ENCODE data around the gene C5orf63. TPM values are rescaled to one million over a fixed set of nuclear protein-coding genes. Genes with fewer than 3 reads are reported as not detected.

Gene C5orf63
- total and polyA plus RNA-seq, 2 of the 13 experiments (the other 11 are each of a cell fraction or from before 2014, with no cell fraction given): 7.9 to 8.8 TPM

DNA sequence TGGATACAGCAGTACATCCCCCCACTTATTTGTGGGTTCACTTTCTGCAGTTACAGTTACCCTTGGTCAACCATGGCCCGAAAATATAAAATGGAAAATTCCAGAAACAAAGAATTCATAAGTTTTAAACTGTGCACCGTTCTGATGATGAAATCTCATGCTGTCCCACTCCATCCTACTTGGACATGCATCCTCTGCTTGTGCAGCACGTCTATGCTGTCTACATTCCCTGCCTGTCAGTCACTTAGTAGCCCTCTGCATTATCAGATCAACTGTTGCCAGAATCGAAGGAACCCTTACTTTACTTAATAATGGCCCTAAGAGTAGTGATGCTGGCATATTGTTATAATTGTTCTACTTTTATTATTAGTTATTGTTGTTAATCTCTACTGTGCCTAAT lies 57.6 kb downstream of the C5orf63 start:
- CTCF ChIA-PET (ENCODE audit: low intra/inter-chr PET ratio, low total read pairs): no interaction called here
- in situ Hi-C loops (cut with HindIII; ENCODE audit: extremely low pct_ligation_motif_present, low pct_unique_long_range_greater_than_20kb) (no loop called here), intact Hi-C loops (cut with micrococcal nuclease; ENCODE audit: unreplicated experiment) (no loop called here)
- Histone ChIP-seq H3K4me1 (ENCODE audit: insufficient read depth, low read length) (no peaks in the 10 kb centered on the region), H3K4me2 (ENCODE audit: low read depth, low read length) (no peak overlapping the region), H3K79me2 (ENCODE audit: insufficient read depth, low read length) (no peaks in the 10 kb centered on the region), H3K27me3 (ENCODE audit: control insufficient read depth in 1 of 2, insufficient read depth in 2 of 2, low read length in 2 of 2) (no peaks in the 10 kb centered on the region), H3K9ac (ENCODE audit: insufficient read depth, low read depth, low read length) (no peak overlapping the region), H3K36me3 (replicated peaks in 1 of 2; ENCODE audit: control insufficient read depth in 1 of 2, insufficient read depth in 2 of 2, low read length in 2 of 2) (no peaks in the 10 kb centered on the region), H3K27ac (ENCODE audit: extremely low read length, insufficient read depth, low read length) (no peak overlapping the region), H2AFZ (ENCODE audit: low read length) (no peak overlapping the region), H3K9me3 (ENCODE audit: low read length) (no peaks in the 10 kb centered on the region), H4K20me1 (ENCODE audit: insufficient read depth, low read length) (no peaks in the 10 kb centered on the region), H3K4me3 (replicated peaks in 1 of 3; ENCODE audit: insufficient read depth in 1 of 3, low read depth in 2 of 3, low read length in 3 of 3) (no peak overlapping the region)
- TF ChIP-seq GTF2F1 (IDR thresholded peaks at IDR 0.05; ENCODE audit: low read length) (no peak), SKI (IDR thresholded peaks at IDR 0.05; ENCODE audit: partially characterized antibody) (no peak), KDM4B (CRISPR knock-in tag; IDR thresholded peaks at IDR 0.05) (no peak), PHF21A (CRISPR knock-in tag; IDR thresholded peaks at IDR 0.05) (no peak), NRL (CRISPR knock-in tag; IDR thresholded peaks at IDR 0.05; ENCODE audit: borderline replicate concordance) (no peak), ESRRA (CRISPR knock-in tag; IDR thresholded peaks at IDR 0.05; ENCODE audit: low read depth) (no peak), AGO1 (IDR thresholded peaks at IDR 0.05; ENCODE audit: low read depth, low read length, poor library complexity, severe bottlenecking) (no peak)
- TF ChIP-seq, protein P1, sequence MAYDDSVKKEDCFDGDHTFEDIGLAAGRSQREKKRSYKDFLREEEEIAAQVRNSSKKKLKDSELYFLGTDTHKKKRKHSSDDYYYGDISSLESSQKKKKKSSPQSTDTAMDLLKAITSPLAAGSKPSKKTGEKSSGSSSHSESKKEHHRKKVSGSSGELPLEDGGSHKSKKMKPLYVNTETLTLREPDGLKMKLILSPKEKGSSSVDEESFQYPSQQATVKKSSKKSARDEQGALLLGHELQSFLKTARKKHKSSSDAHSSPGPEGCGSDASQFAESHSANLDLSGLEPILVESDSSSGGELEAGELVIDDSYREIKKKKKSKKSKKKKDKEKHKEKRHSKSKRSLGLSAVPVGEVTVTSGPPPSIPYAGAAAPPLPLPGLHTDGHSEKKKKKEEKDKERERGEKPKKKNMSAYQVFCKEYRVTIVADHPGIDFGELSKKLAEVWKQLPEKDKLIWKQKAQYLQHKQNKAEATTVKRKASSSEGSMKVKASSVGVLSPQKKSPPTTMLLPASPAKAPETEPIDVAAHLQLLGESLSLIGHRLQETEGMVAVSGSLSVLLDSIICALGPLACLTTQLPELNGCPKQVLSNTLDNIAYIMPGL (CRISPR knock-in tag; IDR thresholded peaks at IDR 0.05; ENCODE audit: borderline replicate concordance in 1 of 2, low read depth in 1 of 2): no peak
- no peak for DNase-seq (ENCODE audit: low spot score)
- no TSS peak for BruUV-seq (replicated peaks)
- 88% methylated on average over 4 of the region's 4 CpGs for WGBS (ENCODE audit: low lambda C conversion rate)
- ATAC-seq: no peak
- POLR2A ChIA-PET: no interaction called here
- FAIRE-seq: no peak
